Endothelial cell of umbilical vein (primary cell): ENCODE results near the gene CTNNA2. TPM values are rescaled to one million over a fixed set of nuclear protein-coding genes. Genes with fewer than 3 reads are reported as not detected.

ENCODE experiments used
- BruUV-seq: library from RNA; stranded (reverse); fragments of 400-500 nt; replicated peaks from 2 replicates; lab custom pipeline; 2021; lab: Mats Ljungman, UMichigan
- CTCF ChIA-PET: fragments of 300-600, 350-600 bp; sonication (Branson Sonifier 250); formaldehyde crosslinking; loops from one replicate; lab custom pipeline; 2021; ENCODE audit warnings: antibody characterized with exemption, inconsistent platforms; lab: Charles Lee
- POLR2A ChIA-PET: fragments of 300-600, 350-600 bp; sonication (Branson Sonifier 250); formaldehyde crosslinking; loops from one replicate; lab custom pipeline; 2021; ENCODE audit warnings: antibody characterized with exemption, inconsistent platforms; lab: Charles Lee
- DNase-seq: peaks from one replicate; pipeline ENCODE4 v3.0.0-alpha.2; 2011; ENCODE audit warnings: low read depth, low spot score
- FAIRE-seq: peaks from 2 replicates; lab custom pipeline; 2011; peaks lifted over from hg19 to GRCh38; lab: Jason Lieb, UNC
- H2AFZ ChIP-seq: 2 replicates; pipeline ENCODE4 v1.6.0; 2012; ENCODE audit warnings: low read depth, low read length, control low read depth, inconsistent platforms
- H3K27ac ChIP-seq: 2 replicates; pipeline ENCODE4 v1.5.1; 2011; ENCODE audit warnings: low read depth, mild to moderate bottlenecking, control low read depth, low read length, moderate library complexity; ENCODE audit not compliant: insufficient read depth
- H3K27me3 ChIP-seq, 2 experiments: 2 replicates each; pipeline versions ENCODE4 v1.6.0 to v1.6.1; 2011; ENCODE audit warnings: low read length in 2 of 2, mixed read lengths in 1 of 2; ENCODE audit not compliant: control insufficient read depth in 2 of 2, insufficient read depth in 2 of 2
- H3K36me3 ChIP-seq, 2 experiments: 2 replicates in 1 of 2; 3 replicates in 1 of 2; pipeline ENCODE4 v1.5.1; 2011; ENCODE audit warnings: low read length in 2 of 2, mild to moderate bottlenecking in 1 of 2, moderate library complexity in 1 of 2; ENCODE audit not compliant: control insufficient read depth in 2 of 2, insufficient read depth in 2 of 2; ENCODE audit errors: extremely low read depth in 1 of 2
- H3K4me1 ChIP-seq: 3 replicates; pipeline ENCODE4 v1.5.1; 2011; ENCODE audit warnings: mild to moderate bottlenecking, low read length; ENCODE audit not compliant: control insufficient read depth, insufficient read depth; ENCODE audit errors: extremely low read depth
- H3K4me2 ChIP-seq: 2 replicates; pipeline ENCODE4 v1.6.1; 2011; ENCODE audit warnings: low read length, control low read depth, mixed read lengths; ENCODE audit not compliant: insufficient read depth
- H3K4me3 ChIP-seq, 3 experiments: fragments of 200-600 bp in 1 of 3; sonication (generic), shearing (Covaris generic) in 1 of 3; replicated peaks in 1 of 3; 2 replicates each; pipeline ENCODE4 v1.5.1; 2011 to 2016; ENCODE audit warnings: control low read depth in 3 of 3, low read length in 3 of 3, mild to moderate bottlenecking in 2 of 3, inconsistent platforms in 1 of 3, low read depth in 1 of 3, moderate library complexity in 1 of 3; ENCODE audit not compliant: insufficient read depth in 1 of 3
- H3K79me2 ChIP-seq: 2 replicates; pipeline ENCODE4 v1.6.0; 2012; ENCODE audit warnings: low read length, inconsistent platforms; ENCODE audit not compliant: control insufficient read depth, insufficient read depth
- H3K9ac ChIP-seq: replicated peaks from 2 replicates; pipeline ENCODE3; 2011; ENCODE audit warnings: low read length, control low read depth; ENCODE audit not compliant: insufficient read depth; ENCODE audit errors: extremely low read depth
- H3K9me1 ChIP-seq: replicated peaks from 3 replicates; pipeline ENCODE4 v1.6.0; 2011; ENCODE audit warnings: mild to moderate bottlenecking, low read length; ENCODE audit not compliant: control insufficient read depth, insufficient read depth; ENCODE audit errors: extremely low read depth
- H3K9me3 ChIP-seq: replicated peaks from 2 replicates; pipeline ENCODE4 v1.5.1; 2012; ENCODE audit warnings: low read length, inconsistent platforms; ENCODE audit not compliant: control insufficient read depth, insufficient read depth
- H4K20me1 ChIP-seq: replicated peaks from 2 replicates; pipeline ENCODE3; 2011; ENCODE audit warnings: mild to moderate bottlenecking, low read length; ENCODE audit not compliant: control insufficient read depth, insufficient read depth; ENCODE audit errors: extremely low read depth
- EZH2 ChIP-seq: IDR thresholded peaks from 2 replicates; pipeline ENCODE4 v1.6.1; 2012; ENCODE audit warnings: borderline replicate concordance, low read depth, mild to moderate bottlenecking, moderate library complexity, low read length, inconsistent platforms; ENCODE audit not compliant: severe bottlenecking
- FOS ChIP-seq: IDR thresholded peaks from 2 replicates; pipeline ENCODE4 v1.6.1; 2011; ENCODE audit warnings: mild to moderate bottlenecking, low read length, moderate library complexity, borderline replicate concordance; ENCODE audit not compliant: insufficient read depth
- GATA2 ChIP-seq: IDR thresholded peaks from 2 replicates; pipeline ENCODE4 v1.7.0; 2011; ENCODE audit warnings: low read depth, mild to moderate bottlenecking, moderate library complexity, mixed read lengths, low read length; ENCODE audit not compliant: insufficient read length, insufficient read depth
- JUN ChIP-seq: IDR thresholded peaks from 2 replicates; pipeline ENCODE4 v1.6.1; 2011; ENCODE audit warnings: borderline replicate concordance, low read depth; ENCODE audit not compliant: insufficient read length, insufficient read depth
- MYC ChIP-seq: IDR thresholded peaks from one replicate; pipeline ENCODE4 v1.6.1; 2011; ENCODE audit warnings: mild to moderate bottlenecking, low read depth, low read length
- POLR2A ChIP-seq: IDR thresholded peaks from 2 replicates; pipeline ENCODE4 v1.6.1; 2012; ENCODE audit warnings: low read depth, mild to moderate bottlenecking, control low read depth, low read length
- POLR2AphosphoS5 ChIP-seq: IDR thresholded peaks from 2 replicates; pipeline ENCODE4 v1.6.1; 2012; ENCODE audit warnings: low read depth, mild to moderate bottlenecking, control low read depth, low read length, moderate library complexity; ENCODE audit not compliant: insufficient read depth
- dilution Hi-C: fragments of 300-500 bp; cut with MboI; formaldehyde crosslinking; loops from one replicate; pipeline ENCODE4 v1.15.0; 2019; ENCODE audit warnings: low sequenced_read_pairs; ENCODE audit not compliant: extremely low pct_ligation_motif_present
- intact Hi-C: fragments of 100-400 bp; cut with micrococcal nuclease; formaldehyde crosslinking; loops from one replicate; pipeline ENCODE4 v1.10.0; 2022
- polyA plus RNA-seq, 4 experiments: library from polyadenylated mRNA; depleted of rRNA in 3 of 4; stranded (reverse) in 3 of 4; unstranded in 1 of 4; fragments of >200 nt; gene quantifications; 2 replicates each; pipeline versions ENCODE4 v1.2.1 to v1.2.3, GENCODE V29; 2011 to 2012; ENCODE audit warnings: missing spikeins in 1 of 4
- total RNA-seq: library from RNA; stranded (reverse); gene quantifications from 2 replicates; pipeline ENCODE4 v1.2.3, GENCODE V29; 2021
- TF ChIP-seq, protein P1 (sequence below): IDR thresholded peaks from 2 replicates; pipeline ENCODE4 v1.6.1; 2011; ENCODE audit not compliant: insufficient read depth, insufficient read length
- TF ChIP-seq, protein P2 (sequence below), 2 donors: IDR thresholded peaks; 1 replicate in 1 of 2; 2 replicates in 1 of 2; pipeline ENCODE4 v1.5.1; 2011; ENCODE audit warnings: low read length in 2 of 2, mild to moderate bottlenecking in 2 of 2, moderate library complexity in 2 of 2, control low read depth in 1 of 2, inconsistent platforms in 1 of 2, low read depth in 1 of 2; ENCODE audit not compliant: insufficient read depth in 1 of 2; ENCODE audit errors: extremely low read depth in 1 of 2

CTNNA2 gene
- total and polyA plus RNA-seq, 2 donors (not counting 3 experiments of a cell fraction or from before 2014, with no cell fraction given): not detected

DNA sequence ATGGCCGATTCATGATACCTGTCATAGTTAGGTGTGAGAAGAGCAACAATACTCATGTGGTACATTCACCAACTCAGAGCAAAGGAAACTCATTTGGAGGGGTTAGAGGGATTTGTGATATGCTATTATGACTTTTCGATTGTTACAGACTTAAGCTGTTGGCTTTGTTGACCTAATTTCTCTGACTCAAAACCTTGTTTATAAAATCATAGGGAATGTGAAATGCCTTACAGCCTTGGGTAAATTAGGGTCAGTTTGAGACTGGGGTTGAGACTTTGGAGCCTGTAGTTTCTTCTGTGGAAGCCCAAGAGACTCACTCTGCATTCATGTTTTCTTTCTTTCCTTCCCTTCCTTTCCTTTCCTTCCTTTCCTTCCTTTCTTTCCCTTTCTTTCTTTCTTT, 529.8 kb downstream of the CTNNA2 start:
- no peak overlapping the region for H3K27ac ChIP-seq
- no peak for FAIRE-seq
- peaks cover 3% of the 10 kb centered on the region for H3K9me3 ChIP-seq
- H3K4me3 ChIP-seq: no peak overlapping the region
- dilution Hi-C loops (no loop called here), intact Hi-C loops (no loop called here)
- H3K9me1 ChIP-seq: no peaks in the 10 kb centered on the region
- no peak for DNase-seq
- H3K36me3 ChIP-seq: no peaks in the 10 kb centered on the region
- H3K79me2 ChIP-seq: no peaks in the 10 kb centered on the region
- TF ChIP-seq EZH2 (no peak), GATA2 (no peak), POLR2A (no peak), POLR2AphosphoS5 (no peak), JUN (no peak), FOS (no peak), MYC (no peak)
- TF ChIP-seq, protein P1, sequence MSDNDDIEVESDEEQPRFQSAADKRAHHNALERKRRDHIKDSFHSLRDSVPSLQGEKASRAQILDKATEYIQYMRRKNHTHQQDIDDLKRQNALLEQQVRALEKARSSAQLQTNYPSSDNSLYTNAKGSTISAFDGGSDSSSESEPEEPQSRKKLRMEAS: no peak
- TF ChIP-seq, protein P2, sequence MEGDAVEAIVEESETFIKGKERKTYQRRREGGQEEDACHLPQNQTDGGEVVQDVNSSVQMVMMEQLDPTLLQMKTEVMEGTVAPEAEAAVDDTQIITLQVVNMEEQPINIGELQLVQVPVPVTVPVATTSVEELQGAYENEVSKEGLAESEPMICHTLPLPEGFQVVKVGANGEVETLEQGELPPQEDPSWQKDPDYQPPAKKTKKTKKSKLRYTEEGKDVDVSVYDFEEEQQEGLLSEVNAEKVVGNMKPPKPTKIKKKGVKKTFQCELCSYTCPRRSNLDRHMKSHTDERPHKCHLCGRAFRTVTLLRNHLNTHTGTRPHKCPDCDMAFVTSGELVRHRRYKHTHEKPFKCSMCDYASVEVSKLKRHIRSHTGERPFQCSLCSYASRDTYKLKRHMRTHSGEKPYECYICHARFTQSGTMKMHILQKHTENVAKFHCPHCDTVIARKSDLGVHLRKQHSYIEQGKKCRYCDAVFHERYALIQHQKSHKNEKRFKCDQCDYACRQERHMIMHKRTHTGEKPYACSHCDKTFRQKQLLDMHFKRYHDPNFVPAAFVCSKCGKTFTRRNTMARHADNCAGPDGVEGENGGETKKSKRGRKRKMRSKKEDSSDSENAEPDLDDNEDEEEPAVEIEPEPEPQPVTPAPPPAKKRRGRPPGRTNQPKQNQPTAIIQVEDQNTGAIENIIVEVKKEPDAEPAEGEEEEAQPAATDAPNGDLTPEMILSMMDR (IDR thresholded peaks at IDR 0.05; ENCODE audit: extremely low read depth in 1 of 2, insufficient read depth in 1 of 2, low read depth in 1 of 2, low read length in 2 of 2): no peak
- no TSS peak for BruUV-seq
- POLR2A ChIA-PET: no interaction called here
- no peaks in the 10 kb centered on the region for H4K20me1 ChIP-seq
- no peak overlapping the region for H3K9ac ChIP-seq
- no peaks in the 10 kb centered on the region for H3K4me1 ChIP-seq
- H2AFZ ChIP-seq: no peak overlapping the region
- H3K27me3 ChIP-seq: no peaks in the 10 kb centered on the region
- CTCF ChIA-PET: no interaction called here
- H3K4me2 ChIP-seq: no peak overlapping the region
